Lower leg skin (tissue), 3 donors: ENCODE results near the gene KHK.

ENCODE experiments used
- CTCF ChIP-seq, 3 donors: fragments of 450-650 bp; IDR thresholded peaks; one replicate each; pipeline ENCODE4 v1.5.1; 2016; ENCODE audit warnings: antibody characterized with exemption in 3 of 3, mild to moderate bottlenecking in 3 of 3, moderate library complexity in 2 of 3
- POLR2A ChIP-seq, 2 donors: fragments of 450-650 bp; IDR thresholded peaks; one replicate each; pipeline ENCODE4 v1.6.1; 2016 to 2017; ENCODE audit warnings: antibody characterized with exemption in 2 of 2, mild to moderate bottlenecking in 1 of 2, moderate library complexity in 1 of 2

GRCh38 chr2:27069961-27070618, 16.5 kb upstream of the KHK start:
- TF ChIP-seq CTCF (IDR thresholded peaks at IDR 0.05): no peak
- TF ChIP-seq POLR2A (IDR thresholded peaks at IDR 0.05): no peak
